HEK293T (cell line): Measurements from ENCODE around the gene ERAP2.

ENCODE experiments used
- CTCF ChIA-PET: fragments of 350-600 bp; formaldehyde crosslinking; extraction: SDS; loops from one replicate; lab custom pipeline; 2021; ENCODE audit warnings: antibody characterized with exemption, inconsistent platforms; lab: Yijun Ruan, JAX
- POLR2A ChIA-PET: fragments of 350-600 bp; formaldehyde crosslinking; extraction: SDS; loops from one replicate; lab custom pipeline; 2020; ENCODE audit warnings: antibody characterized with exemption, inconsistent platforms; lab: Yijun Ruan, JAX
- DNase-seq: peaks from one replicate; pipeline ENCODE4 v3.0.0; 2012; ENCODE audit warnings: mixed read lengths; ENCODE audit errors: extremely low spot score
- ARNT ChIP-seq: fragments of 450-650 bp; IDR thresholded peaks from 2 replicates; pipeline ENCODE4 v1.6.1; 2017; ENCODE audit warnings: mild to moderate bottlenecking
- BHLHE40 ChIP-seq: fragments of 450-650 bp; IDR thresholded peaks from 2 replicates; pipeline ENCODE4 v1.6.1; 2016; ENCODE audit warnings: mild to moderate bottlenecking, moderate library complexity, borderline replicate concordance
- CTBP1 ChIP-seq: fragments of 450-650 bp; IDR thresholded peaks from 2 replicates; pipeline ENCODE4 v1.6.1; 2016; ENCODE audit warnings: borderline replicate concordance
- ELF4 ChIP-seq: fragments of 450-650 bp; IDR thresholded peaks from 2 replicates; pipeline ENCODE4 v1.6.1; 2017; ENCODE audit warnings: antibody characterized with exemption
- FOXA1 ChIP-seq: fragments of 450-650 bp; IDR thresholded peaks from 2 replicates; pipeline ENCODE4 v1.6.1; 2016; ENCODE audit warnings: mild to moderate bottlenecking
- FOXK2 ChIP-seq: fragments of 450-650 bp; IDR thresholded peaks from 2 replicates; pipeline ENCODE4 v1.6.1; 2016; ENCODE audit warnings: mild to moderate bottlenecking
- FOXM1 ChIP-seq: fragments of 450-650 bp; IDR thresholded peaks from 2 replicates; pipeline ENCODE4 v1.6.1; 2017; ENCODE audit warnings: mild to moderate bottlenecking, borderline replicate concordance
- HDGF ChIP-seq: fragments of 450-650 bp; IDR thresholded peaks from 2 replicates; pipeline ENCODE4 v1.6.1; 2017; ENCODE audit warnings: antibody characterized with exemption, borderline replicate concordance
- L3MBTL2 ChIP-seq: fragments of 450-650 bp; conservative IDR thresholded peaks from 2 replicates; pipeline ENCODE4 v1.6.1; 2016; ENCODE audit warnings: mild to moderate bottlenecking
- LEF1 ChIP-seq: fragments of 450-650 bp; IDR thresholded peaks from 2 replicates; pipeline ENCODE4 v1.6.1; 2017; ENCODE audit warnings: mild to moderate bottlenecking, borderline replicate concordance
- NFRKB ChIP-seq: fragments of 450-650 bp; IDR thresholded peaks from 2 replicates; pipeline ENCODE4 v1.6.1; 2016; ENCODE audit warnings: mild to moderate bottlenecking, moderate library complexity
- SP1 ChIP-seq: fragments of 450-650 bp; IDR thresholded peaks from 2 replicates; pipeline ENCODE4 v1.6.1; 2017
- SUZ12 ChIP-seq: fragments of 450-650 bp; IDR thresholded peaks from 2 replicates; pipeline ENCODE4 v1.6.1; 2016; ENCODE audit warnings: mild to moderate bottlenecking
- TARDBP ChIP-seq: fragments of 450-650 bp; IDR thresholded peaks from 2 replicates; pipeline ENCODE4 v1.6.1; 2016
- ZNF384 ChIP-seq: fragments of 450-650 bp; IDR thresholded peaks from 2 replicates; pipeline ENCODE4 v1.6.1; 2016
- TF ChIP-seq, protein P1 (sequence below): fragments of 450-650 bp; IDR thresholded peaks from 2 replicates; pipeline ENCODE4 v1.6.1; 2016

Gene ERAP2, protein sequence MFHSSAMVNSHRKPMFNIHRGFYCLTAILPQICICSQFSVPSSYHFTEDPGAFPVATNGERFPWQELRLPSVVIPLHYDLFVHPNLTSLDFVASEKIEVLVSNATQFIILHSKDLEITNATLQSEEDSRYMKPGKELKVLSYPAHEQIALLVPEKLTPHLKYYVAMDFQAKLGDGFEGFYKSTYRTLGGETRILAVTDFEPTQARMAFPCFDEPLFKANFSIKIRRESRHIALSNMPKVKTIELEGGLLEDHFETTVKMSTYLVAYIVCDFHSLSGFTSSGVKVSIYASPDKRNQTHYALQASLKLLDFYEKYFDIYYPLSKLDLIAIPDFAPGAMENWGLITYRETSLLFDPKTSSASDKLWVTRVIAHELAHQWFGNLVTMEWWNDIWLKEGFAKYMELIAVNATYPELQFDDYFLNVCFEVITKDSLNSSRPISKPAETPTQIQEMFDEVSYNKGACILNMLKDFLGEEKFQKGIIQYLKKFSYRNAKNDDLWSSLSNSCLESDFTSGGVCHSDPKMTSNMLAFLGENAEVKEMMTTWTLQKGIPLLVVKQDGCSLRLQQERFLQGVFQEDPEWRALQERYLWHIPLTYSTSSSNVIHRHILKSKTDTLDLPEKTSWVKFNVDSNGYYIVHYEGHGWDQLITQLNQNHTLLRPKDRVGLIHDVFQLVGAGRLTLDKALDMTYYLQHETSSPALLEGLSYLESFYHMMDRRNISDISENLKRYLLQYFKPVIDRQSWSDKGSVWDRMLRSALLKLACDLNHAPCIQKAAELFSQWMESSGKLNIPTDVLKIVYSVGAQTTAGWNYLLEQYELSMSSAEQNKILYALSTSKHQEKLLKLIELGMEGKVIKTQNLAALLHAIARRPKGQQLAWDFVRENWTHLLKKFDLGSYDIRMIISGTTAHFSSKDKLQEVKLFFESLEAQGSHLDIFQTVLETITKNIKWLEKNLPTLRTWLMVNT

GRCh38 chr5:96876292-96876850 lies at the start of gene ERAP2:
Gene ERAP2 (plus strand): TSS chr5:96876500. CDS start chr5:96879686, 3,186 bp downstream.
- POLR2A ChIA-PET = interaction anchor here (0.9 to 3.2 kb wide), 6 partner anchors 9 to 214 kb away, joined by 3 to 9 read pairs (median 4); partner anchors contain the start of genes CAST, ERAP1 and LNPEP
- no peak for DNase-seq
- CTCF ChIA-PET = interaction anchor here (0.5 to 0.8 kb wide), 4 partner anchors 9 to 658 kb away, joined by 3 read pairs; no protein-coding TSS in a partner anchor
- TF ChIP-seq LEF1 (no peak), FOXM1 (no peak), BHLHE40 (no peak), SP1 (no peak), TARDBP (no peak), NFRKB (no peak), CTBP1 (no peak), L3MBTL2 (no peak), ZNF384 (no peak), ARNT (no peak), FOXA1 (no peak), HDGF (no peak), SUZ12 (no peak), FOXK2 (no peak), ELF4 (no peak)
- TF ChIP-seq, protein P1, sequence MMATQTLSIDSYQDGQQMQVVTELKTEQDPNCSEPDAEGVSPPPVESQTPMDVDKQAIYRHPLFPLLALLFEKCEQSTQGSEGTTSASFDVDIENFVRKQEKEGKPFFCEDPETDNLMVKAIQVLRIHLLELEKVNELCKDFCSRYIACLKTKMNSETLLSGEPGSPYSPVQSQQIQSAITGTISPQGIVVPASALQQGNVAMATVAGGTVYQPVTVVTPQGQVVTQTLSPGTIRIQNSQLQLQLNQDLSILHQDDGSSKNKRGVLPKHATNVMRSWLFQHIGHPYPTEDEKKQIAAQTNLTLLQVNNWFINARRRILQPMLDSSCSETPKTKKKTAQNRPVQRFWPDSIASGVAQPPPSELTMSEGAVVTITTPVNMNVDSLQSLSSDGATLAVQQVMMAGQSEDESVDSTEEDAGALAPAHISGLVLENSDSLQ = no peak

GRCh38 chr5:96829297-96829696 lies 47.0 kb upstream of the ERAP2 start:
- CTCF ChIA-PET = no interaction called here
- DNase-seq = no peak
- POLR2A ChIA-PET = no interaction called here
- TF ChIP-seq FOXM1 (no peak), TARDBP (no peak), BHLHE40 (no peak), LEF1 (no peak), HDGF (no peak), NFRKB (no peak), L3MBTL2 (no peak)

- DNase-seq = no peak
- TF ChIP-seq FOXA1 (no peak), NFRKB (no peak), TARDBP (no peak), CTBP1 (no peak), ELF4 (no peak), FOXM1 (no peak), SP1 (no peak), ZNF384 (no peak), SUZ12 (no peak), ARNT (no peak), L3MBTL2 (no peak)
- TF ChIP-seq, protein P1 = no peak
- ChIA-PET CTCF (interaction anchor here (0.7 kb wide), 1 partner anchor 216 kb away, joined by 3 read pairs; no protein-coding TSS in a partner anchor), POLR2A (interaction anchor here (1.1 kb wide), 1 partner anchor 26 kb away, joined by 6 read pairs; no protein-coding TSS in a partner anchor)
Measured at GRCh38 chr5:96834016-96834415, 42.3 kb upstream of the ERAP2 start.

- CTCF ChIA-PET = no interaction called here
- no peak for DNase-seq
- POLR2A ChIA-PET = no interaction called here
- TF ChIP-seq, protein P1 = no peak
- TF ChIP-seq ELF4 = no peak
- no peak for TF ChIP-seq NFRKB
- TF ChIP-seq SUZ12 = no peak
- TF ChIP-seq FOXK2 = no peak
Measured at GRCh38 chr5:96835791-96836191, 40.5 kb upstream of the ERAP2 start.

DNA sequence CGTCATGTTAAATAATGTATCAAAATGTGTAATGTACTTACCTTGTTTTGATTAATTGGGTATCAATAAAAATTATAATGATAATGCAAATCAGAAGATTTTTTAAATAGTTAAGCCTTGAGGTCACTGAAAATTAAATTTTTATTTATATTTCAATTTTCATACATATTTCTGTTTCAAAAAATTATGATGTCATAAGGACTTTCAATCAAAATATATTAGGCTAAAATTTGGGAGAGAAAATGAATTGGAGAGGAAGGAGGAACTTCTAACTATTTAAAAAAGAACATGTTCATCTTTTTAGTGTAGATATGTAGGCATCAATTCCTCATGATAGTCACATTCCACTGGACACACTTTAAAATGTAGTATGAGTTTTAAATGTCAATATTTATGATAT lies 39.5 kb upstream of the ERAP2 start:
- TF ChIP-seq TARDBP = no peak
- no peak for TF ChIP-seq SUZ12
- TF ChIP-seq FOXA1 = no peak
- ChIA-PET POLR2A (no interaction called here), CTCF (no interaction called here)
- DNase-seq = no peak

DNA sequence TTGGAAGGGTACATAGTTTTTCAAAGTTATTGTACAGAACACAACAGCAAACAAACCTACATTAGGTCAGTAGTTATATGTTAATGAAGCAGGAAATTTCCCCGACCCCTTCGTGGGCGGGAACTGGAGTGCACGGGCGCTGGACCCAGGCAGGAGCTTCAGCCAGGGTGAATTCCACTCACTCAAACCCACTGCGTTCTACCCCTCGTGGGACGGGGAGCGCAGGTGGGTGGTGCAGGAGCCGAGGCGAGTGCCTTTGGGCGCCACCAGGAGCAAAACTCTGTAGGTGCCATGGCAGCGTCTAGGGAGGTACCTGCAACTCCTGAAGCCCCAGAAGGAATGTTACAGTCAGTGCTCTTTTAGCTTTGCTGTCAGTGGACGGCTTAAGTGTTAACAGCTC lies 39.0 kb upstream of the ERAP2 start:
- ChIA-PET POLR2A (interaction anchor here (2.4 kb wide), 1 partner anchor 29 kb away, joined by 5 read pairs; no protein-coding TSS in a partner anchor), CTCF (no interaction called here)
- TF ChIP-seq NFRKB (no peak), ZNF384 (no peak), FOXM1 (no peak), ELF4 (no peak), CTBP1 (no peak), ARNT (no peak), FOXA1 (no peak), HDGF (no peak), BHLHE40 (no peak), TARDBP (no peak), SUZ12 (no peak), SP1 (no peak), LEF1 (no peak)
- TF ChIP-seq, protein P1 = no peak
- no peak for DNase-seq
